Testis (tissue), 2 donors: ENCODE results near the gene OGFOD3.

Experiments
- POLR2A ChIP-seq: fragments of 450-650 bp; IDR thresholded peaks from one replicate; pipeline ENCODE4 v1.6.1; 2017; ENCODE audit warnings: antibody characterized with exemption, mild to moderate bottlenecking, moderate library complexity
- TF ChIP-seq, protein P1 (sequence below), 3 experiments: fragments of 450-650 bp in 2 of 3; fragments of 200-600 bp in 1 of 3; sonication (generic) in 1 of 3; IDR thresholded peaks; one replicate each; pipeline ENCODE4 v1.5.1; 2016 to 2019; ENCODE audit warnings: antibody characterized with exemption in 3 of 3, mild to moderate bottlenecking in 2 of 3, moderate library complexity in 1 of 3

DNA sequence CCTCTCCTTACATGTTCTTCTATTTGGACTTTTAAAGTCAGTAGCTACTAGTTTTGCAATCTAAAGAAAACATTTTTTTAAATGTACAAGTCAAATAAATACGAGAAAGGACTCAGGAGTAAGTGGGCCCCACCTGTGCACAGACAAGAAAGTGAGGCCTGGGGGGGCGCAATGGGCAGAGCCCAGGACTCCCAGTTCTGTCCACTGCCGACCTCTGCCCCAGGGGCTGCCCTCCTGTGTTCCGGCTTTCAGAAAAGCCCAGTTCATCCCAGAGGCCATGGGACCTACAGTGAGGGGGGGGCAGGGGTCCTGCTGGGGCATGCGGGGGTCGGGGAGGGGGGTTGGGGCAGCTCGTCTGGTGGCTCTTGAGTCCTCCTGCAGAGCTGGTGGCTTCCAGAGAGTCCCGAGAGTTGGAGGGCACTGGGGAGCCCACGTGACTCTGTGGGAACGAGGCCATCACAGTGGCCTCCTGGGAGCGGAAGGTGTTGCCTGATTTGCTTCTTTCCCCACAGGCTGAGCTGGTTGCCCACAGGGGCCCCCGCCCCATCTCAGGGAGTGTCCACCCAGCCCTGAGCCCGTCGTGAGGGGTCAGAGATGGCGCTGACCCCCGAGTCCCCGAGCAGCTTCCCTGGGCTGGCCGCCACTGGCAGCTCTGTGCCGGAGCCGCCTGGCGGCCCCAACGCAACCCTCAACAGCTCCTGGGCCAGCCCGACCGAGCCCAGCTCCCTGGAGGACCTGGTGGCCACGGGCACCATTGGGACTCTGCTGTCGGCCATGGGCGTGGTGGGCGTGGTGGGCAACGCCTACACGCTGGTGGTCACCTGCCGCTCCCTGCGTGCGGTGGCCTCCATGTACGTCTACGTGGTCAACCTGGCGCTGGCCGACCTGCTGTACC is 44.4 kb downstream of the OGFOD3 start:
- TF ChIP-seq POLR2A = no peak
- TF ChIP-seq, protein P1, sequence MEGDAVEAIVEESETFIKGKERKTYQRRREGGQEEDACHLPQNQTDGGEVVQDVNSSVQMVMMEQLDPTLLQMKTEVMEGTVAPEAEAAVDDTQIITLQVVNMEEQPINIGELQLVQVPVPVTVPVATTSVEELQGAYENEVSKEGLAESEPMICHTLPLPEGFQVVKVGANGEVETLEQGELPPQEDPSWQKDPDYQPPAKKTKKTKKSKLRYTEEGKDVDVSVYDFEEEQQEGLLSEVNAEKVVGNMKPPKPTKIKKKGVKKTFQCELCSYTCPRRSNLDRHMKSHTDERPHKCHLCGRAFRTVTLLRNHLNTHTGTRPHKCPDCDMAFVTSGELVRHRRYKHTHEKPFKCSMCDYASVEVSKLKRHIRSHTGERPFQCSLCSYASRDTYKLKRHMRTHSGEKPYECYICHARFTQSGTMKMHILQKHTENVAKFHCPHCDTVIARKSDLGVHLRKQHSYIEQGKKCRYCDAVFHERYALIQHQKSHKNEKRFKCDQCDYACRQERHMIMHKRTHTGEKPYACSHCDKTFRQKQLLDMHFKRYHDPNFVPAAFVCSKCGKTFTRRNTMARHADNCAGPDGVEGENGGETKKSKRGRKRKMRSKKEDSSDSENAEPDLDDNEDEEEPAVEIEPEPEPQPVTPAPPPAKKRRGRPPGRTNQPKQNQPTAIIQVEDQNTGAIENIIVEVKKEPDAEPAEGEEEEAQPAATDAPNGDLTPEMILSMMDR (IDR thresholded peaks at IDR 0.05) = no peak
